ENCODE results near the gene PAN3.
A peak's percentile ranks its signal among the peaks of the same experiment; 100 is the strongest.

The PAN3 gene

DNA sequence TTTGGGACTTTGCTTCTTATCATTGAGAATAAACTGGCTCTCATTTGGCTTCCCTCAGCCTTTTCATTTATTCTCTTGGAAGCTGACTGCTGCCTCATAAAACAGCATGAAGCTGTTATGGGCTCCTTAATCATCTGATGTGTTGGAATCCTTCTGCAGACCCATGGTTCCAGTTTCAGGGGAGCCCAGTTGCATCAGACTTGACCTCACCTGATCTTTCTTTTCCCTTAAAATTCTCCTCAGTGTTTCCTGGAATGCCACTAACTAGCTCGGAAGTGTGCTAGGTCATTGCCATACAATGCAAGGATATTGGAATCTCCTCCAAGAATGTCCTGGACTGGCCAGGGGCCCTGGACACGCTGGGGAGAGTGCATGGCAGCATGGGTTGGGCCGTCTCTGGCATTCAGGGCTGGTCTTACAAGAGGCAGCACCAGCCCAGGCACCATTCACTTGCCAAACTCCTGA lies 197.9 kb downstream of the PAN3 start (continued):
- TF ChIP-seq, protein P1, sequence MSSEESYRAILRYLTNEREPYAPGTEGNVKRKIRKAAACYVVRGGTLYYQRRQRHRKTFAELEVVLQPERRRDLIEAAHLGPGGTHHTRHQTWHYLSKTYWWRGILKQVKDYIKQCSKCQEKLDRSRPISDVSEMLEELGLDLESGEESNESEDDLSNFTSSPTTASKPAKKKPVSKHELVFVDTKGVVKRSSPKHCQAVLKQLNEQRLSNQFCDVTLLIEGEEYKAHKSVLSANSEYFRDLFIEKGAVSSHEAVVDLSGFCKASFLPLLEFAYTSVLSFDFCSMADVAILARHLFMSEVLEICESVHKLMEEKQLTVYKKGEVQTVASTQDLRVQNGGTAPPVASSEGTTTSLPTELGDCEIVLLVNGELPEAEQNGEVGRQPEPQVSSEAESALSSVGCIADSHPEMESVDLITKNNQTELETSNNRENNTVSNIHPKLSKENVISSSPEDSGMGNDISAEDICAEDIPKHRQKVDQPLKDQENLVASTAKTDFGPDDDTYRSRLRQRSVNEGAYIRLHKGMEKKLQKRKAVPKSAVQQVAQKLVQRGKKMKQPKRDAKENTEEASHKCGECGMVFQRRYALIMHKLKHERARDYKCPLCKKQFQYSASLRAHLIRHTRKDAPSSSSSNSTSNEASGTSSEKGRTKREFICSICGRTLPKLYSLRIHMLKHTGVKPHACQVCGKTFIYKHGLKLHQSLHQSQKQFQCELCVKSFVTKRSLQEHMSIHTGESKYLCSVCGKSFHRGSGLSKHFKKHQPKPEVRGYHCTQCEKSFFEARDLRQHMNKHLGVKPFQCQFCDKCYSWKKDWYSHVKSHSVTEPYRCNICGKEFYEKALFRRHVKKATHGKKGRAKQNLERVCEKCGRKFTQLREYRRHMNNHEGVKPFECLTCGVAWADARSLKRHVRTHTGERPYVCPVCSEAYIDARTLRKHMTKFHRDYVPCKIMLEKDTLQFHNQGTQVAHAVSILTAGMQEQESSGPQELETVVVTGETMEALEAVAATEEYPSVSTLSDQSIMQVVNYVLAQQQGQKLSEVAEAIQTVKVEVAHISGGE (tag by site-specific recombination; conservative IDR thresholded peaks at IDR 0.05; ENCODE audit: low read depth), result no peak
- TF ChIP-seq, protein P2, sequence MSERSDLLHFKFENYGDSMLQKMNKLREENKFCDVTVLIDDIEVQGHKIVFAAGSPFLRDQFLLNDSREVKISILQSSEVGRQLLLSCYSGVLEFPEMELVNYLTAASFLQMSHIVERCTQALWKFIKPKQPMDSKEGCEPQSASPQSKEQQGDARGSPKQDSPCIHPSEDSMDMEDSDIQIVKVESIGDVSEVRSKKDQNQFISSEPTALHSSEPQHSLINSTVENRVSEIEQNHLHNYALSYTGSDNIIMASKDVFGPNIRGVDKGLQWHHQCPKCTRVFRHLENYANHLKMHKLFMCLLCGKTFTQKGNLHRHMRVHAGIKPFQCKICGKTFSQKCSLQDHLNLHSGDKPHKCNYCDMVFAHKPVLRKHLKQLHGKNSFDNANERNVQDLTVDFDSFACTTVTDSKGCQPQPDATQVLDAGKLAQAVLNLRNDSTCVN (tag by site-specific recombination; optimal IDR thresholded peaks at IDR 0.05), result no peak
- TF ChIP-seq ZNF266 (tag by site-specific recombination; IDR thresholded peaks at IDR 0.05; ENCODE audit: low read depth) (no peak), ZNF585B (tag by site-specific recombination; IDR thresholded peaks at IDR 0.05) (no peak), ZFHX2 (tag by site-specific recombination; conservative IDR thresholded peaks at IDR 0.05) (no peak), SP3 (tag by site-specific recombination; IDR thresholded peaks at IDR 0.05) (no peak), ZNF112 (tag by site-specific recombination; IDR thresholded peaks at IDR 0.05) (no peak), ZNF10 (tag by site-specific recombination; IDR thresholded peaks at IDR 0.05) (peak; percentile 42; the same call in 1 of the 2 replicates), ZNF707 (tag by site-specific recombination; IDR thresholded peaks at IDR 0.05) (no peak), ZNF37A (tag by site-specific recombination; IDR thresholded peaks at IDR 0.05) (no peak), SP7 (tag by site-specific recombination; IDR thresholded peaks at IDR 0.05) (peak; percentile 47; the same call in 1 of the 2 replicates), ZNF146 (tag by site-specific recombination; IDR thresholded peaks at IDR 0.05) (no peak), ZNF830 (tag by site-specific recombination; IDR thresholded peaks at IDR 0.05; ENCODE audit: low read depth) (no peak), ZNF530 (tag by site-specific recombination; IDR thresholded peaks at IDR 0.05; ENCODE audit: low read depth) (no peak), ZNF354C (tag by site-specific recombination; IDR thresholded peaks at IDR 0.05; ENCODE audit: borderline replicate concordance, low read depth) (no peak), ZNF221 (tag by site-specific recombination; IDR thresholded peaks at IDR 0.05; ENCODE audit: borderline replicate concordance) (no peak), YY1 (tag by site-specific recombination; IDR thresholded peaks at IDR 0.05) (no peak), ZNF654 (tag by site-specific recombination; IDR thresholded peaks at IDR 0.05; ENCODE audit: low read depth) (no peak), ZNF521 (tag by site-specific recombination; IDR thresholded peaks at IDR 0.05) (no peak), ZNF416 (tag by site-specific recombination; IDR thresholded peaks at IDR 0.05) (no peak), ZNF274 (IDR thresholded peaks at IDR 0.05; ENCODE audit: low read length) (no peak), ZNF274 (tag by site-specific recombination; IDR thresholded peaks at IDR 0.05; ENCODE audit: borderline replicate concordance) (no peak), ZNF16 (tag by site-specific recombination; IDR thresholded peaks at IDR 0.05; ENCODE audit: low read depth) (no peak), ZNF621 (tag by site-specific recombination; IDR thresholded peaks at IDR 0.05) (no peak)
- TF ChIP-seq, protein P3, sequence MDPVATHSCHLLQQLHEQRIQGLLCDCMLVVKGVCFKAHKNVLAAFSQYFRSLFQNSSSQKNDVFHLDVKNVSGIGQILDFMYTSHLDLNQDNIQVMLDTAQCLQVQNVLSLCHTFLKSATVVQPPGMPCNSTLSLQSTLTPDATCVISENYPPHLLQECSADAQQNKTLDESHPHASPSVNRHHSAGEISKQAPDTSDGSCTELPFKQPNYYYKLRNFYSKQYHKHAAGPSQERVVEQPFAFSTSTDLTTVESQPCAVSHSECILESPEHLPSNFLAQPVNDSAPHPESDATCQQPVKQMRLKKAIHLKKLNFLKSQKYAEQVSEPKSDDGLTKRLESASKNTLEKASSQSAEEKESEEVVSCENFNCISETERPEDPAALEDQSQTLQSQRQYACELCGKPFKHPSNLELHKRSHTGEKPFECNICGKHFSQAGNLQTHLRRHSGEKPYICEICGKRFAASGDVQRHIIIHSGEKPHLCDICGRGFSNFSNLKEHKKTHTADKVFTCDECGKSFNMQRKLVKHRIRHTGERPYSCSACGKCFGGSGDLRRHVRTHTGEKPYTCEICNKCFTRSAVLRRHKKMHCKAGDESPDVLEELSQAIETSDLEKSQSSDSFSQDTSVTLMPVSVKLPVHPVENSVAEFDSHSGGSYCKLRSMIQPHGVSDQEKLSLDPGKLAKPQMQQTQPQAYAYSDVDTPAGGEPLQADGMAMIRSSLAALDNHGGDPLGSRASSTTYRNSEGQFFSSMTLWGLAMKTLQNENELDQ (tag by site-specific recombination; IDR thresholded peaks at IDR 0.05; ENCODE audit: low read depth), result peak; percentile 26; the same call in 1 of the 2 replicates
- TF ChIP-seq, protein P4, sequence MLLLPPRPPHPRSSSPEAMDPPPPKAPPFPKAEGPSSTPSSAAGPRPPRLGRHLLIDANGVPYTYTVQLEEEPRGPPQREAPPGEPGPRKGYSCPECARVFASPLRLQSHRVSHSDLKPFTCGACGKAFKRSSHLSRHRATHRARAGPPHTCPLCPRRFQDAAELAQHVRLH (tag by site-specific recombination; IDR thresholded peaks at IDR 0.05), result peak; percentile 76
- TF ChIP-seq, protein P5, sequence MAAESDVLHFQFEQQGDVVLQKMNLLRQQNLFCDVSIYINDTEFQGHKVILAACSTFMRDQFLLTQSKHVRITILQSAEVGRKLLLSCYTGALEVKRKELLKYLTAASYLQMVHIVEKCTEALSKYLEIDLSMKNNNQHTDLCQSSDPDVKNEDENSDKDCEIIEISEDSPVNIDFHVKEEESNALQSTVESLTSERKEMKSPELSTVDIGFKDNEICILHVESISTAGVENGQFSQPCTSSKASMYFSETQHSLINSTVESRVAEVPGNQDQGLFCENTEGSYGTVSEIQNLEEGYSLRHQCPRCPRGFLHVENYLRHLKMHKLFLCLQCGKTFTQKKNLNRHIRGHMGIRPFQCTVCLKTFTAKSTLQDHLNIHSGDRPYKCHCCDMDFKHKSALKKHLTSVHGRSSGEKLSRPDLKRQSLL (tag by site-specific recombination; IDR thresholded peaks at IDR 0.05), result no peak
- TF ChIP-seq, protein P6, sequence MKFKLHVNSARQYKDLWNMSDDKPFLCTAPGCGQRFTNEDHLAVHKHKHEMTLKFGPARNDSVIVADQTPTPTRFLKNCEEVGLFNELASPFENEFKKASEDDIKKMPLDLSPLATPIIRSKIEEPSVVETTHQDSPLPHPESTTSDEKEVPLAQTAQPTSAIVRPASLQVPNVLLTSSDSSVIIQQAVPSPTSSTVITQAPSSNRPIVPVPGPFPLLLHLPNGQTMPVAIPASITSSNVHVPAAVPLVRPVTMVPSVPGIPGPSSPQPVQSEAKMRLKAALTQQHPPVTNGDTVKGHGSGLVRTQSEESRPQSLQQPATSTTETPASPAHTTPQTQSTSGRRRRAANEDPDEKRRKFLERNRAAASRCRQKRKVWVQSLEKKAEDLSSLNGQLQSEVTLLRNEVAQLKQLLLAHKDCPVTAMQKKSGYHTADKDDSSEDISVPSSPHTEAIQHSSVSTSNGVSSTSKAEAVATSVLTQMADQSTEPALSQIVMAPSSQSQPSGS (tag by site-specific recombination; IDR thresholded peaks at IDR 0.05; ENCODE audit: low read depth), result peak; percentile 27; the same call in 1 of the 2 replicates

Data from HEK293 (cell line).